OCI-LY3 (cell line): ENCODE results near the gene CMKLR1.

ENCODE experiments used
- H2AFZ ChIP-seq: fragments of 200-600, 300-600 bp; shearing (Covaris generic); 2 replicates; pipeline ENCODE4 v1.6.0; 2014; ENCODE audit warnings: antibody characterized with exemption, low read depth, low read length
- H3K27ac ChIP-seq: fragments of 200-600, 300-600 bp; sonication (generic); 2 replicates; pipeline ENCODE4 v1.5.1; 2014; ENCODE audit warnings: mild to moderate bottlenecking, low read length, moderate library complexity, mixed read lengths
- H3K27me3 ChIP-seq: fragments of 200-600, 300-600 bp; sonication (generic); 2 replicates; pipeline ENCODE4 v1.6.1; 2014; ENCODE audit warnings: low read depth, low read length, mixed read lengths
- H3K36me3 ChIP-seq: fragments of 200-600, 300-600 bp; sonication (generic); replicated peaks from 2 replicates; pipeline ENCODE3; 2014; ENCODE audit warnings: low read depth, low read length, mixed read lengths
- H3K4me1 ChIP-seq: fragments of 300-600, 200-600 bp; sonication (generic); 2 replicates; pipeline ENCODE4 v1.6.1; 2014; ENCODE audit warnings: low read length, mixed read lengths
- H3K4me2 ChIP-seq: fragments of 200-600, 300-600 bp; sonication (generic); 2 replicates; pipeline ENCODE4 v1.6.1; 2014; ENCODE audit warnings: low read length, mixed read lengths
- H3K4me3 ChIP-seq: fragments of 300-600, 200-600 bp; sonication (generic); 2 replicates; pipeline ENCODE4 v1.5.1; 2014; ENCODE audit warnings: antibody characterized with exemption, mild to moderate bottlenecking, low read length, moderate library complexity
- H3K79me2 ChIP-seq: fragments of 300-600, 200-600 bp; shearing (Covaris generic); 2 replicates; pipeline ENCODE4 v1.6.1; 2014; ENCODE audit warnings: mild to moderate bottlenecking, low read length, mixed read lengths
- H3K9ac ChIP-seq: fragments of 300-600, 200-600 bp; shearing (Covaris generic); 2 replicates; pipeline ENCODE4 v1.6.0; 2014; ENCODE audit warnings: mild to moderate bottlenecking, low read length, moderate library complexity
- H3K9me3 ChIP-seq: fragments of 200-600, 300-600 bp; shearing (Covaris generic); 2 replicates; pipeline ENCODE4 v1.6.1; 2014; ENCODE audit warnings: low read length, mixed read lengths; ENCODE audit not compliant: insufficient read depth
- H4K20me1 ChIP-seq: fragments of 200-600, 300-600 bp; sonication (generic); 2 replicates; pipeline ENCODE4 v1.6.1; 2016; ENCODE audit warnings: low read length, mixed read lengths; ENCODE audit not compliant: insufficient read depth
- EZH2phosphoT487 ChIP-seq: fragments of 200-600 bp; shearing (Covaris generic); IDR thresholded peaks from 2 replicates; pipeline ENCODE4 v1.6.1; 2018; ENCODE audit warnings: antibody characterized with exemption, mixed run types, low read depth
- TF ChIP-seq, protein P1 (sequence below): fragments of 200-600, 300-600 bp; sonication (generic); IDR thresholded peaks from 2 replicates; pipeline ENCODE4 v1.5.1; 2014; ENCODE audit warnings: antibody characterized with exemption, low read length, low read depth

CMKLR1 gene

DNA sequence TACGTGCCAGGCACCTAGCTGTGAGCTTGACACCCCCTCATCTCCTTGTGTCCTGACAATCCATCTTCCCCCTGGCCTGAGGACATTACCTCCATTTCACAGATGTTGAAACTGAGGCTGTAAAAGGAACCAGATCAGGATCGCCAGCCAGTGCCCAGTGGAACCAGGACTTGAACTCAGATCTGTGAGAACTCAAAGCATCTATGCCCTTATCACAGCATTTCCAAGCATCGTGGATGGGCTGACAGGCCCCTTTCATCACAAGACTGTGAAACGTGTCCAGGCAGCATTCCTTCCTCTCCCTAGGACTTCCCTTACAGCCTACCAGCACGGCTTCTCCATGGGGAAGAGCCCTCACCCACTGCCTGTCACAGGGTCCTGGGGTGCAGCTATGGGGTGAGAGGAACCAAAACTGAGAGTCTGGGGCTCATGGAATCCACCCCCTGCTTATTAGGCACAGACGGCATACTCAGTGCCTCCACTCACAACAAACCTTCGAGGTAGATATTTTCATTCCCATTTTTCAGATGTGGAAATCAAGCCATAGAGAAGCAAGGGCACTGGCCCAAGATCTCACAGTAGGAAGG is 26.9 kb downstream of the CMKLR1 start:
- Histone ChIP-seq H3K27ac (no peak overlapping the region), H4K20me1 (no peaks in the 10 kb centered on the region; the same call in 1 of the 2 replicates), H3K4me2 (0 out of 2 replicates have a peak overlapping the region, but pooled peaks have one; percentile 1), H3K36me3 (no peaks in the 10 kb centered on the region), H3K79me2 (no peaks in the 10 kb centered on the region), H3K4me1 (peaks cover 52% of the 10 kb centered on the region), H3K9me3 (no peaks in the 10 kb centered on the region), H3K9ac (no peak overlapping the region), H3K4me3 (no peak overlapping the region), H2AFZ (no peak overlapping the region), H3K27me3 (peaks cover 45% of the 10 kb centered on the region)
- TF ChIP-seq EZH2phosphoT487, result no peak
- TF ChIP-seq, protein P1, sequence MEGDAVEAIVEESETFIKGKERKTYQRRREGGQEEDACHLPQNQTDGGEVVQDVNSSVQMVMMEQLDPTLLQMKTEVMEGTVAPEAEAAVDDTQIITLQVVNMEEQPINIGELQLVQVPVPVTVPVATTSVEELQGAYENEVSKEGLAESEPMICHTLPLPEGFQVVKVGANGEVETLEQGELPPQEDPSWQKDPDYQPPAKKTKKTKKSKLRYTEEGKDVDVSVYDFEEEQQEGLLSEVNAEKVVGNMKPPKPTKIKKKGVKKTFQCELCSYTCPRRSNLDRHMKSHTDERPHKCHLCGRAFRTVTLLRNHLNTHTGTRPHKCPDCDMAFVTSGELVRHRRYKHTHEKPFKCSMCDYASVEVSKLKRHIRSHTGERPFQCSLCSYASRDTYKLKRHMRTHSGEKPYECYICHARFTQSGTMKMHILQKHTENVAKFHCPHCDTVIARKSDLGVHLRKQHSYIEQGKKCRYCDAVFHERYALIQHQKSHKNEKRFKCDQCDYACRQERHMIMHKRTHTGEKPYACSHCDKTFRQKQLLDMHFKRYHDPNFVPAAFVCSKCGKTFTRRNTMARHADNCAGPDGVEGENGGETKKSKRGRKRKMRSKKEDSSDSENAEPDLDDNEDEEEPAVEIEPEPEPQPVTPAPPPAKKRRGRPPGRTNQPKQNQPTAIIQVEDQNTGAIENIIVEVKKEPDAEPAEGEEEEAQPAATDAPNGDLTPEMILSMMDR, result no peak

DNA sequence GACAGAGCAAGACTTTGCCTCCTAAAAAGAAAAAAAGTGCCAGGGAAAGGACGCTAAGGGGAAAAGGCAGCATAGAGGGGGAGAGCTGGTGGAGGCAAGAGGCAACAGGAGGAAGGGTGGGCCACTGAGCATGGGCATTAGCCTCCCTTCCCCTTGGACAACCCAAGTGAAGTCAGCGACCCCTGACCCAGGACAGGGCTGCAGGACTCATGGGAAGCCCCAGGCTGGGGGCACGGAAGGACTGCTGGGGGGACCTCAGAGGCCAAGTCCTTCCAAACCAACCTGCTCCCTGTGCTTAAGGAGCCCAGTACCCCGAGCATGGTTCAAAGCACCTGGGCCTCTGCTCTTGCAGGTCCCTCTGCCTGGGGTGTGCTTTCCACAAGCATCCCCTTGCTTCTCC is 27.5 kb downstream of the CMKLR1 start:
- Histone ChIP-seq H3K79me2 (no peaks in the 10 kb centered on the region), H3K27ac (no peak overlapping the region), H3K4me2 (no peak overlapping the region), H3K36me3 (no peaks in the 10 kb centered on the region), H3K4me3 (no peak overlapping the region), H2AFZ (no peak overlapping the region), H3K9me3 (no peaks in the 10 kb centered on the region), H3K27me3 (peaks cover 50% of the 10 kb centered on the region), H3K4me1 (peaks cover 52% of the 10 kb centered on the region), H4K20me1 (no peaks in the 10 kb centered on the region; the same call in 1 of the 2 replicates), H3K9ac (no peak overlapping the region)
- TF ChIP-seq EZH2phosphoT487, result no peak
- TF ChIP-seq, protein P1, result no peak

DNA sequence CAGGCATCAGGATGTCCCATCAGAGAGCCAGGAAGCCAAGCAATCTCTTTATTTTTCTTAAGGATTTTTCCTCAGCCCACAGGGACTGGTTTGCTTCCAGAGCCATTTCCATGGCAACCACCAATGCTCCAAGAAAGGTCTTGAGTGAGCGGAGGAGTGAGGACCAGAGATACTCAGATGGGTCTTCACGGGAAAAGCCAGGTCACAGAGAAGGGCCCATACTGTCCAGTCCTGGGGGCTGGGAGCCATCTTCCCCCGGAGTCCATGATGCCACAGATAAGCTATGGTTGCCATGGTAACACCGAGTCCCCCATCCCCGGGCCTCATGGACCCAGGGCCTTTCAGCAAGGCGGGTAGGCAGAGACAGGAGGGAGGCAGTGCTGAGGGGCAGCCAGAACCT is 28.6 kb downstream of the CMKLR1 start:
- Histone ChIP-seq H3K27me3 (peaks cover 61% of the 10 kb centered on the region), H3K36me3 (no peaks in the 10 kb centered on the region), H3K9me3 (no peaks in the 10 kb centered on the region), H3K27ac (no peak overlapping the region), H3K4me1 (peaks cover 42% of the 10 kb centered on the region), H3K4me3 (no peak overlapping the region), H4K20me1 (no peaks in the 10 kb centered on the region; the same call in 1 of the 2 replicates), H3K79me2 (no peaks in the 10 kb centered on the region), H2AFZ (no peak overlapping the region), H3K4me2 (no peak overlapping the region), H3K9ac (no peak overlapping the region)
- TF ChIP-seq EZH2phosphoT487, result no peak
- TF ChIP-seq, protein P1, result no peak

DNA sequence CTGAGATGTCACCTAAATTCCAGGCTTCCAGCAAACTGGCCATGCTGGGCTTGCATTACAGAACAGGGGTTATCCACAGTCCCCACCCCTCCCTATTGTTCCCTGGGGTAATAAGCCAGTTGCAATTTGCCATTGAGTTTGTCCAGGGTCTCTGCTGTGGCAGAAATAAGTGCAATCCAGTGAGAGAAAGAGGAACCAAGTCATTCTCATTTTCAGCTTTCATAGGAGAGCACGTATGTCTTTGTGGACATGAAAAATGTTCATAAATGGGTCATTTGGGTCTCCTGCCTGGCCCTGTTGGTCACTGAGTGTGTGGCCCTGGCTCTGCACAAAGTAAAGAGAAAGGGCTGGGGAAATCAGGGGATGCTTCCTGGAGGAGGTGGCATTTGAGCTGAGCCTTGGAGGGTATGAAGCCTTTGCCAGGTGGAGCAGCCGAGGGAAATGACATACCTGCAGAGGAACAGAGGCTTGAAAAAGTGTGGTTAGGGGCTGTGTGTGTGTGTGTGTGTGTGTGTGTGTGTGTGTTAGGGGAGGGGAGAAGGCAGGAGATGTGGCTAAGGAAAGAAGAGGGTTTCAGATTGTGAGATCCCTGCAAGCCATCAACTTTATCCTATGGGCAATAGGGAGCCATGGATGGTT is 29.3 kb downstream of the CMKLR1 start:
- Histone ChIP-seq H3K4me3 (no peak overlapping the region), H4K20me1 (no peaks in the 10 kb centered on the region; the same call in 1 of the 2 replicates), H3K9me3 (no peaks in the 10 kb centered on the region), H3K27ac (no peak overlapping the region), H2AFZ (no peak overlapping the region), H3K79me2 (no peaks in the 10 kb centered on the region), H3K4me1 (peaks cover 37% of the 10 kb centered on the region), H3K9ac (no peak overlapping the region), H3K27me3 (peaks cover 67% of the 10 kb centered on the region), H3K36me3 (no peaks in the 10 kb centered on the region), H3K4me2 (peak overlapping the region; percentile 48)
- TF ChIP-seq EZH2phosphoT487, result no peak
- TF ChIP-seq, protein P1, result no peak
